ENCODE data around the gene CASK. TPM values are rescaled to one million over a fixed set of nuclear protein-coding genes. Genes with fewer than 3 reads are reported as not detected.
A peak's percentile ranks its signal among the peaks of the same experiment; 100 is the strongest.

The CASK gene
- total and polyA plus RNA-seq, 8 donors, result 4.7 to 42.5 (median 22.9) TPM

- WGBS, 2 donors, result 81 to 99% methylated on average over 2 of the region's 2 CpGs
- no peak for FAIRE-seq
- Histone ChIP-seq H3K27ac (no peak overlapping the region), H3K27me3 (no peaks in the 10 kb centered on the region), H3K4me3 (no peak overlapping the region), H3K36me3 (no peaks in the 10 kb centered on the region), H3K9me3 (no peaks in the 10 kb centered on the region), H3K4me1 (no peaks in the 10 kb centered on the region)
- intact Hi-C loops (cut with DNase I), result no loop called here
- DNase-seq, result no peak
- ATAC-seq, result no peak
- no peak for TF ChIP-seq CTCF (IDR thresholded peaks at IDR 0.05)
Measured at GRCh38 chrX:41602816-41603345, 320.5 kb downstream of the CASK start.

GRCh38 chrX:41600291-41600690 lies 323.1 kb downstream of the CASK start:
- Histone ChIP-seq H3K4me3 (no peak overlapping the region), H3K4me1 (no peaks in the 10 kb centered on the region), H3K9me3 (no peaks in the 10 kb centered on the region), H3K27ac (no peak overlapping the region), H3K36me3 (no peaks in the 10 kb centered on the region), H3K27me3 (no peaks in the 10 kb centered on the region)
- ATAC-seq (no peak), FAIRE-seq (peak; percentile 17), DNase-seq (no peak)
- intact Hi-C loops (cut with DNase I), result no loop called here
- 76 to 81% methylated on average over 2 of the region's 2 CpGs for WGBS, 2 donors
- no peak for TF ChIP-seq CTCF (IDR thresholded peaks at IDR 0.05)

- Histone ChIP-seq H3K4me1 (no peaks in the 10 kb centered on the region), H3K27me3 (no peaks in the 10 kb centered on the region), H3K27ac (no peak overlapping the region), H3K36me3 (no peaks in the 10 kb centered on the region), H3K4me3 (no peak overlapping the region), H3K9me3 (no peaks in the 10 kb centered on the region)
- DNase-seq (no peak), FAIRE-seq (no peak), ATAC-seq (no peak)
- 82 to 89% methylated on average over 1 of the region's 1 CpG for WGBS, 2 donors
- intact Hi-C loops (cut with DNase I), result no loop called here
- no peak for TF ChIP-seq CTCF (IDR thresholded peaks at IDR 0.05)
Measured at GRCh38 chrX:41599507-41599906, 323.8 kb downstream of the CASK start.

GRCh38 chrX:41596596-41596995 lies 326.8 kb downstream of the CASK start:
- WGBS, 2 donors, result 86 to 87% methylated on average over 3 of the region's 3 CpGs
- Histone ChIP-seq H3K27ac (no peak overlapping the region), H3K27me3 (no peaks in the 10 kb centered on the region), H3K36me3 (no peaks in the 10 kb centered on the region), H3K4me1 (no peaks in the 10 kb centered on the region), H3K4me3 (no peak overlapping the region), H3K9me3 (no peaks in the 10 kb centered on the region)
- DNase-seq (no peak), ATAC-seq (no peak), FAIRE-seq (no peak)
- no peak for TF ChIP-seq CTCF (IDR thresholded peaks at IDR 0.05)
- intact Hi-C loops (cut with DNase I), result no loop called here

- intact Hi-C loops (cut with DNase I), result no loop called here
- 74 to 87% methylated on average over 7 of the region's 7 CpGs for WGBS, 2 donors
- no peak overlapping the region for H3K27ac ChIP-seq
- H3K27me3 ChIP-seq, result peaks cover 0 to 4% (median 0%) of the 10 kb centered on the region in 4 donors
- no peak for TF ChIP-seq CTCF (IDR thresholded peaks at IDR 0.05)
- ATAC-seq (no peak), DNase-seq (no peak), FAIRE-seq (no peak)
- H3K9me3 ChIP-seq, result no peaks in the 10 kb centered on the region
- H3K36me3 ChIP-seq, result no peaks in the 10 kb centered on the region
- H3K4me3 ChIP-seq, result no peak overlapping the region
- no peaks in the 10 kb centered on the region for H3K4me1 ChIP-seq
Measured at GRCh38 chrX:41594634-41595033, 328.7 kb downstream of the CASK start.
